B cell (primary cell): ENCODE data around the gene ADAMTSL1. TPM values are rescaled to one million over a fixed set of nuclear protein-coding genes. Genes with fewer than 3 reads are reported as not detected.

ENCODE experiments used
- ATAC-seq: fragments of 200-7000 bp; cut with Tn5 transposase; one replicate; pipeline ENCODE4 v1.10.0; 2021; ENCODE audit warnings: low read depth, mild to moderate bottlenecking, moderate number of reproducible peaks, moderate library complexity
- CTCF ChIA-PET: fragments of 350-600 bp; sonication (Branson Sonifier 250); formaldehyde crosslinking; loops from one replicate; lab custom pipeline; 2021; ENCODE audit warnings: antibody characterized with exemption, inconsistent platforms; lab: Charles Lee
- POLR2A ChIA-PET: fragments of 350-600 bp; sonication (Branson Sonifier 250); formaldehyde crosslinking; loops from one replicate; lab custom pipeline; 2021; ENCODE audit warnings: antibody characterized with exemption; lab: Charles Lee
- DNase-seq: peaks from one replicate; pipeline ENCODE4 v3.0.0; 2013
- H2AFZ ChIP-seq: 2 replicates; pipeline ENCODE4 v1.6.1; 2012; ENCODE audit warnings: mild to moderate bottlenecking, low read depth, low read length; ENCODE audit not compliant: insufficient read depth, poor library complexity, severe bottlenecking
- H3K27ac ChIP-seq, 2 donors: 1 replicate in 1 of 2; 2 replicates in 1 of 2; pipeline ENCODE4 v1.5.1; 2012 to 2013; ENCODE audit warnings: low read length in 2 of 2, mild to moderate bottlenecking in 2 of 2, moderate library complexity in 1 of 2
- H3K27me3 ChIP-seq, 4 experiments: fragments of 200-600 bp in 1 of 4; sonication (generic) in 1 of 4; replicated peaks in 1 of 4; 1 replicate in 2 of 4; 2 replicates in 2 of 4; pipeline versions ENCODE4 v1.6.1 to v1.7.0; 2013 to 2016; ENCODE audit warnings: low read length in 3 of 4, mild to moderate bottlenecking in 2 of 4, mixed read lengths in 1 of 4, moderate library complexity in 1 of 4; ENCODE audit not compliant: insufficient read depth in 4 of 4, control insufficient read depth in 3 of 4; ENCODE audit errors: control extremely low read depth in 1 of 4
- H3K36me3 ChIP-seq, 2 experiments: replicated peaks in 1 of 2; 1 replicate in 1 of 2; 2 replicates in 1 of 2; pipeline versions ENCODE4 v1.6.1 to v1.7.1; 2013; ENCODE audit warnings: low read length in 1 of 2; ENCODE audit not compliant: insufficient read depth in 2 of 2, control insufficient read depth in 1 of 2; ENCODE audit errors: control extremely low read depth in 1 of 2, extremely low read depth in 1 of 2
- H3K4me1 ChIP-seq, 2 donors: fragments of 200-600 bp in 1 of 2; sonication (generic) in 1 of 2; 1 replicate in 1 of 2; 2 replicates in 1 of 2; pipeline versions ENCODE4 v1.5.1 to v1.6.1; 2013 to 2017; ENCODE audit warnings: low read length in 2 of 2; ENCODE audit not compliant: control insufficient read depth in 2 of 2, insufficient read depth in 2 of 2
- H3K4me2 ChIP-seq: replicated peaks from 2 replicates; pipeline ENCODE3; 2012; ENCODE audit warnings: mild to moderate bottlenecking, low read depth, low read length; ENCODE audit not compliant: poor library complexity, severe bottlenecking
- H3K4me3 ChIP-seq, 5 experiments: fragments of 200-600 bp in 1 of 5; sonication (generic) in 1 of 5; 1 replicate in 3 of 5; 2 replicates in 2 of 5; pipeline versions ENCODE4 v1.5.1 to v1.7.0; 2011 to 2016; ENCODE audit warnings: low read length in 4 of 5, mild to moderate bottlenecking in 4 of 5, low read depth in 2 of 5, control low read depth in 1 of 5, moderate library complexity in 1 of 5; ENCODE audit not compliant: insufficient read depth in 1 of 5; ENCODE audit errors: control extremely low read depth in 1 of 5, extremely low read depth in 1 of 5
- H3K79me2 ChIP-seq: fragments of 200-600 bp; sonication (generic); one replicate; pipeline ENCODE4 v1.6.0; 2016; ENCODE audit warnings: low read length; ENCODE audit not compliant: control insufficient read depth, insufficient read depth
- H3K9ac ChIP-seq: fragments of 200-600 bp; sonication (generic); 2 replicates; pipeline ENCODE4 v1.6.1; 2017; ENCODE audit warnings: mild to moderate bottlenecking, low read length, moderate library complexity
- H3K9me3 ChIP-seq, 3 donors: one replicate each; pipeline versions ENCODE4 v1.6.1 to v1.7.1; 2013; ENCODE audit warnings: low read length in 2 of 3; ENCODE audit not compliant: control insufficient read depth in 2 of 3, insufficient read depth in 1 of 3; ENCODE audit errors: control extremely low read depth in 1 of 3
- H4K20me1 ChIP-seq: 2 replicates; pipeline ENCODE4 v1.6.0; 2012; ENCODE audit warnings: mild to moderate bottlenecking, low read length; ENCODE audit not compliant: insufficient read depth, control insufficient read depth, poor library complexity, severe bottlenecking
- H3K27ac Mint-ChIP-seq: one replicate; pipeline ENCODE4 v1.8.0; 2021; ENCODE audit warnings: mixed read lengths
- H3K27me3 Mint-ChIP-seq: one replicate; pipeline ENCODE4 v1.8.0; 2021; ENCODE audit warnings: mixed read lengths
- H3K4me1 Mint-ChIP-seq: one replicate; pipeline ENCODE4 v1.8.0; 2021; ENCODE audit warnings: mixed read lengths
- H3K4me3 Mint-ChIP-seq: one replicate; pipeline ENCODE4 v1.8.0; 2021; ENCODE audit warnings: mixed read lengths
- H3K9me3 Mint-ChIP-seq: one replicate; pipeline ENCODE4 v1.8.0; 2022; ENCODE audit warnings: mixed read lengths; ENCODE audit not compliant: insufficient read depth
- CTCF ChIP-seq: fragments of 200-600 bp; IDR thresholded peaks from one replicate; pipeline ENCODE4 v1.8.0; 2022; ENCODE audit warnings: antibody characterized with exemption, mild to moderate bottlenecking
- EZH2 ChIP-seq: IDR thresholded peaks from 2 replicates; pipeline ENCODE4 v1.6.1; 2012; ENCODE audit warnings: borderline replicate concordance, low read depth, mild to moderate bottlenecking, moderate library complexity, low read length; ENCODE audit not compliant: insufficient read depth, poor library complexity, severe bottlenecking
- WGBS: methylation state at CpG from one replicate; pipeline ENCODE4 v1.1.5; 2013; ENCODE audit warnings: missing lambda C conversion rate; ENCODE audit not compliant: insufficient coverage; 5-methylcytosine and 5-hydroxymethylcytosine counted together
- intact Hi-C: fragments of 100-400 bp; cut with micrococcal nuclease; formaldehyde crosslinking; loops from one replicate; pipeline ENCODE4 v1.10.0; 2022
- polyA plus RNA-seq: library from polyadenylated mRNA; depleted of rRNA; stranded (reverse); fragments of >200 nt; gene quantifications from 2 replicates; pipeline ENCODE4 v1.2.3, GENCODE V29; 2012
- total RNA-seq, 2 donors: library from RNA; stranded (reverse); fragments of 120-200 nt in 1 of 2; gene quantifications; 1 replicate in 1 of 2; 2 replicates in 1 of 2; pipeline versions ENCODE4 v1.2.3 to v1.2.4, GENCODE V29; 2013 to 2022

ADAMTSL1 gene
- total and polyA plus RNA-seq, 2 donors (not counting 1 experiment from before 2014, with no cell fraction given) = not detected

- Histone ChIP-seq H3K79me2 (no peaks in the 10 kb centered on the region), H3K27ac (no peak overlapping the region), H3K4me3 (no peak overlapping the region), H2AFZ (no peak overlapping the region), H3K36me3 (no peaks in the 10 kb centered on the region), H3K9ac (no peak overlapping the region), H4K20me1 (no peaks in the 10 kb centered on the region), H3K4me2 (no peak overlapping the region), H3K27me3 (no peaks in the 10 kb centered on the region), H3K9me3 (no peaks in the 10 kb centered on the region), H3K4me1 (no peaks in the 10 kb centered on the region)
- ATAC-seq (no peak), DNase-seq (no peak)
- H3K27me3 Mint-ChIP-seq = peaks cover 3% of the 10 kb centered on the region
- no peak overlapping the region for H3K27ac Mint-ChIP-seq
- H3K4me1 Mint-ChIP-seq = no peaks in the 10 kb centered on the region
- ChIA-PET CTCF (no interaction called here), POLR2A (no interaction called here)
- intact Hi-C loops = no loop called here
- no peak overlapping the region for H3K4me3 Mint-ChIP-seq
- WGBS = 93% methylated on average over 2 of the region's 5 CpGs
- TF ChIP-seq CTCF = no peak
- no peak for TF ChIP-seq EZH2
- H3K9me3 Mint-ChIP-seq = no peaks in the 10 kb centered on the region
Observed at GRCh38 chr9:18739641-18740318, 265.8 kb downstream of the ADAMTSL1 start.

- intact Hi-C loops = no loop called here
Observed at GRCh38 chr9:18741359-18741758, 267.4 kb downstream of the ADAMTSL1 start.

More at GRCh38 chr9:18741359-18741758, 267.4 kb downstream of the ADAMTSL1 start:
- H3K9ac ChIP-seq = no peak overlapping the region
- ChIA-PET CTCF (no interaction called here), POLR2A (no interaction called here)
- DNase-seq (no peak), ATAC-seq (no peak)
- no peaks in the 10 kb centered on the region for H3K9me3 ChIP-seq
- no peak overlapping the region for H3K27ac ChIP-seq
- no peaks in the 10 kb centered on the region for H3K4me1 ChIP-seq
- TF ChIP-seq CTCF = no peak
- no peak for TF ChIP-seq EZH2
- Mint-ChIP-seq H3K9me3 (no peaks in the 10 kb centered on the region), H3K27ac (no peak overlapping the region), H3K4me3 (no peak overlapping the region), H3K4me1 (no peaks in the 10 kb centered on the region), H3K27me3 (peaks cover 3% of the 10 kb centered on the region)
- H3K4me2 ChIP-seq = no peak overlapping the region
- no peaks in the 10 kb centered on the region for H3K36me3 ChIP-seq
- H3K27me3 ChIP-seq = no peaks in the 10 kb centered on the region
- WGBS = 100% methylated on average over 1 of the region's 1 CpG
- H3K4me3 ChIP-seq = no peak overlapping the region
- no peak overlapping the region for H2AFZ ChIP-seq
- H3K79me2 ChIP-seq = no peaks in the 10 kb centered on the region
- no peaks in the 10 kb centered on the region for H4K20me1 ChIP-seq
